ENCODE measurements around the gene CACNA2D1.

- TF ChIP-seq HDGF (IDR thresholded peaks at IDR 0.05; ENCODE audit: borderline replicate concordance) (no peak), SUZ12 (IDR thresholded peaks at IDR 0.05) (no peak), SP1 (IDR thresholded peaks at IDR 0.05) (no peak), FOXK2 (IDR thresholded peaks at IDR 0.05) (no peak), L3MBTL2 (conservative IDR thresholded peaks at IDR 0.05) (no peak)
- TF ChIP-seq, protein P1, sequence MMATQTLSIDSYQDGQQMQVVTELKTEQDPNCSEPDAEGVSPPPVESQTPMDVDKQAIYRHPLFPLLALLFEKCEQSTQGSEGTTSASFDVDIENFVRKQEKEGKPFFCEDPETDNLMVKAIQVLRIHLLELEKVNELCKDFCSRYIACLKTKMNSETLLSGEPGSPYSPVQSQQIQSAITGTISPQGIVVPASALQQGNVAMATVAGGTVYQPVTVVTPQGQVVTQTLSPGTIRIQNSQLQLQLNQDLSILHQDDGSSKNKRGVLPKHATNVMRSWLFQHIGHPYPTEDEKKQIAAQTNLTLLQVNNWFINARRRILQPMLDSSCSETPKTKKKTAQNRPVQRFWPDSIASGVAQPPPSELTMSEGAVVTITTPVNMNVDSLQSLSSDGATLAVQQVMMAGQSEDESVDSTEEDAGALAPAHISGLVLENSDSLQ (IDR thresholded peaks at IDR 0.05): no peak
Measured at GRCh38 chr7:82167558-82168314, 275.8 kb downstream of the CACNA2D1 start.
